SIG-M5 treated with dmso at 0.1 percent for 504 hours (cell line): ENCODE data around the gene FAM20C.

Experiments
- DNase-seq: peaks from one replicate; lab custom pipeline; 2025; ENCODE audit not compliant: unreplicated experiment; lab: John Stamatoyannopoulos, UW

FAM20C gene

GRCh38 chr7:191981-192649 lies at the start of gene FAM20C:
Gene FAM20C, plus strand, starts transcription at chr7:192571. Its CDS starts 629 bp downstream, at chr7:193200.
- DNase-seq, result peak; percentile 78

DNA sequence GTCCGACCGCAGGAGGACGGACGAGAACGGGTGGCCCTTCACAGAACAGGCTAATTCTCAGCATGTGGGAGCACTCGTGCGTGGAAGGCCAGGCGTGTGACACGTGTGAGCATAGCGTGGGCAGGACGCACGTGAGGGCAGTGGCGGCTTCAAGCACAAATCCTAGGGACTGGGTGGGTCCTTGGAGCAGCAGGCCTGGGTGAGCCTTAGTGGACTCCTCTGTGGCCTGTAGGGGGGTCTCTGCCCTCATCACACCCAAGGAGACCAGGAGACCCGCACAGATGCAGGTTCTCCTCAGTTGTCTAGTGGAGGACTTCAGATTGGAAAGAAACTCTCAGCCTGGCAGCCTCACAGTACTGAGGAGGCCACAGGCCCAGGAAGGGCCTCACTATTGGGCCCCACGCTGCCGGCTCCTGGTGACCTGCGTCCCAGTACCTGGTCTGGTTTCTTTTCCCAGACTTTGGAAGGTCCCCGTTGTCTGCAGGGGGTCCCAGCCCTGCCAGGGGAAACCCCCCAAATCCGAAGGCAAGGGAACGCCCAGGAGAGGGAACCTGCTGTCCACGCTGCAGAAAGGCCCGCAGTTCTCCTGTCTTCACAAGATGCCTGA lies 49.1 kb upstream of the FAM20C start:
- DNase-seq, result no peak

DNA sequence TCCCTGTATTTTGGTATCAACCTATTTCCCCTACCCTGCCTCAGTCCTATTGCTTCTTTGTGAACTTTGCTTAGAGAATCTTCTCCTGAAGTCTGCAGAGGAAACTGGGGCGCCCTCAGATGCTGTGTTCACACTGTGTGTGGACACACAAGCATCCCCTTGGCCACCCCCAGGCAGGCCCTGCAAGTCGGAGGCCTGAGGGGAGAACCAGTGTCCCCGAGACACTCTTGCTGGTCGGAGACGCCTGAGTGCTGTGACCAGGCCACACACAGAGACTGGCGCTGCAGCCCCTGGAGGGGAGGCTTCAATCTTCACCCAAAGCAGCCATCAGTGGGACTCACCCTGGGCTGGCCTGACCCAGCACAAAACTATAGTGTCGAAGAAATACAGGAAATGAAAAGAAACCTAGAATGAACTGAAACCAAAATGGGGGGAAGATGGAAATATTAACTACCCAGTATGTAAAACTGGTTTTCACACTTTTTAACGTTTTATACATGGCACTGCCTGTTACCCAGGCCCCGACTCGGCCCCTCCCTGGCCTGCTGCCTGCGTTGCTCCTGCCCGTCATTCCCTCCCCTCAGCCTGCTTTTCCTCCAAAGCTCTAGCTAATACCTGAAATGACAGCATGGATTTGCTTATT lies 48.4 kb upstream of the FAM20C start:
- peak; percentile 13 for DNase-seq

- no peak for DNase-seq
Observed at GRCh38 chr7:144454-144826, 47.9 kb upstream of the FAM20C start.

DNA sequence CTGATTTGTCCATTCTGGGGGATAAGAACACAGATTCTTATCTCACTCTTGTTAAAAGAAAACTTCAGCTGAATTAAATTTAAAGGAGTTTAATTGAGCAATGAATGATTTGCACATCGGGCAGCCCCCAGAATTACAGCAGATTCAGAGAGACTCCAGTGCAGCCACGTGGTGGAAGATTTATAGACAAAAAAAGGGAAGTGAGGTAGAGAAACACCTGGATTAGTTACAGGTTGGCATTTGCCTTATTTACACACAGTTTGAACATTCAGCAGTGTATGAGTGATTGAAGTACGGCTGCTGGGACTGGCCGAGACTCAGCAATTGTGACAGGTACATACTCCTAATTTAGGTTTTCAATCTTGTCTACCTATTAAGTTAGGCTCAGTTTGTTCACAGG lies 46.5 kb upstream of the FAM20C start:
- no peak for DNase-seq

DNA sequence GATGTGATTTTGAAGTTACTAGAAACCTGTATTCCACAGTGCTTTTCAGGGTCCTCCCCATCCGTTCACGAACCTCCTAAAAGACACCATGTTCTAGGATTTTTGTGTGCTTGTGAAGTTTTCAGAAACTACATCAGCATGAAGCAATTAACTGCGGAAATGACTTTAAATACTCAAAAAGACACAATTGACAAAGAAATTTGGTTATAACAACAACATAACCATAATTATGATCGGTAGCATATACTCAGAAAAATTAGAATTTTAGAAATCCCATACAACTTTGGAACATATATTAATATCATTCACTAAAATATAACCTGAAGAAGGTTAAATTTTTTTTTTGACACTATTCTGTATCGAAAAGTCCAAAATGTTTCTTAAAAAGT lies 43.8 kb upstream of the FAM20C start:
- DNase-seq, result no peak

GRCh38 chr7:148932-149790 lies 43.2 kb upstream of the FAM20C start:
- DNase-seq, result peak; percentile 98

- DNase-seq, result peak; percentile 61
Observed at GRCh38 chr7:149791-150636, 42.4 kb upstream of the FAM20C start.

GRCh38 chr7:150811-151221 lies 41.6 kb upstream of the FAM20C start:
- peak; percentile 22 for DNase-seq

DNA sequence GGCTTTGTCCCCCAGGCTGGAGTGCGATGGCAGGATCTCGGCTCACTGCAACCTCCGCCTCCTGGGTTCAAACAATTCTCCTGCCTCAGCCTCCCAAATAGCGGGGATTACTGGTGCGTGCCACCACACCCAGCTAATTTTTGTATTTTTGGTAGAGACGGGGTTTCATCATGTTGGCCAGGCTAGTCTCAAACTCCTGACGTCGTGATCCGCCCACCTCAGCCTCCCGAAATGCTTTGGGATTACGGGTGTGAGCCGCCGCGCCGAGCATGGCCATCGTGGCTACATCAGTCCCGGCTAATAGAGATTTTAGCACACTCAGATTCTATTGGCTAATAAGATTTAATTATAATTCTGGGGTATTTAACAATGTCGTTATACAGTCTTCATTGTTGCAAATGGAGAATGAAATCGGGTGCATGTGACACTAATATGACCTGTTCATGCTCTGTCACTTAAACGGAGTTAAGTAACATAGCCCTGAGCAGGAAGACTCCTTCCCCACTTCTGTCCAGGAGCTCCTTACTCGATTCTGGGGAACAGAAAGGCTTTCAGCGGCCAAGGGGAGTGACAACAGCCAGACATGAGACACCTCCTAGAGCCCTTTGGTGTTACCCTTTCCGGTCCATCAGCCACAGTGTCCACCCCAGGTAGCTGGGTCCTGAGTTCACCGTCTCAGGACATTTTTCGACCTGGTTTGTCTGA lies 40.9 kb upstream of the FAM20C start:
- DNase-seq, result no peak

- DNase-seq, result no peak
Observed at GRCh38 chr7:152702-153391, 39.5 kb upstream of the FAM20C start.

GRCh38 chr7:153604-154003 lies 38.8 kb upstream of the FAM20C start:
- DNase-seq, result no peak

DNA sequence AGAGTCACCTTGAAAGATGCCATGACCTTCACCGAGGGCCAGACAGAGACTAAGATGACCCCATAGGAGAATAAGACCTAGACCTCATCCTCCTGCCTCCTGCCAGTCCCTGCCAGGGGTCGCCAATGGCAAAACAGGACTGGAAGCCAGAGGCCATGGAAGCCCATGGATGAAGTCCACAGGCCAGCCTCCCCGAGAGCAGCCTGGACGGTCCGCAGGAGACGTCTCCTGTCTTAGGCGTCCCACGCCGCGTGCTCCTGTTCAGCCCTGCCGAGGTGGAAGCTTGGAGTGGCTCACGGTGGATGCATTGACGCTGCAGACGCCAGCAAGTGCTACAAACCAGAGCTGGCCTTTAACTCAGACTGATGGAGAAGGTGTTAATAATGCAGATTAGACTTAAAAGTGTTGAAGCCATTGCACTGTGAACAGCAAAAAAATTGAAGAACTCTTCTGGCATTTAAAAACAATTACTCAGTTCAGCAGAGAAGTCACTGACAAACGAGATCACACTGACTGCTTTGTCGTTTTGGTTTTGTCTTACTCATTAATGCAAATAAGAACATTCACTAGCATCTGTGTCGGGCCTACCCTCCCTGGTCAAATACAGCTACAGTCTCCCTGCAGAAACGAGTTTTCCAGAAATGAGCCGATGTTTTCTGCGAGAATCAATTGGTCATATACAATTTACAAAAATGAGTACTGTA lies 38.1 kb upstream of the FAM20C start:
- DNase-seq, result no peak

DNA sequence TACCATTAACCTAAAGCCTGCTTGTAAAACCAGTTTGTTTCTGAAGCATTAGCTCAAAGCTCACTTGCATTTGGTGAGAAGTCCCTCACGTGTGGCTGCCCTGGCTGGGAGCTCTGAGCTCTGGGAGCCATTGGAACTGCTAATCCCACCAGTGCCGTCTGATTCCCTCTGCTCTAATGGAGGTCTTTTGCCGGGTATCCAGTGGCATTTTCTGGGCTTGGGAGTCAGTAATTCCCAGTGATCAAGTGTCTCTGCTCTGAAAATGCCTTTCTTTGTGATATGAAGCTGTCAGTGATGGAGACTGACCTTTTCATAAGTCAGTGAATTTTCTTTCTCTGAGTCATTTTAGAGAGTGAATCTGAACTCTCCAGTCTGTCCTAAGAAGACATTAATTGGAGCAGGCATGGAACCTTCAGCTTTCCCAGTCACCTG lies 36.9 kb upstream of the FAM20C start:
- DNase-seq, result no peak

GRCh38 chr7:156111-157007 lies 36.0 kb upstream of the FAM20C start:
- DNase-seq, result no peak

GRCh38 chr7:157008-157310 lies 35.4 kb upstream of the FAM20C start:
- DNase-seq, result no peak

DNA sequence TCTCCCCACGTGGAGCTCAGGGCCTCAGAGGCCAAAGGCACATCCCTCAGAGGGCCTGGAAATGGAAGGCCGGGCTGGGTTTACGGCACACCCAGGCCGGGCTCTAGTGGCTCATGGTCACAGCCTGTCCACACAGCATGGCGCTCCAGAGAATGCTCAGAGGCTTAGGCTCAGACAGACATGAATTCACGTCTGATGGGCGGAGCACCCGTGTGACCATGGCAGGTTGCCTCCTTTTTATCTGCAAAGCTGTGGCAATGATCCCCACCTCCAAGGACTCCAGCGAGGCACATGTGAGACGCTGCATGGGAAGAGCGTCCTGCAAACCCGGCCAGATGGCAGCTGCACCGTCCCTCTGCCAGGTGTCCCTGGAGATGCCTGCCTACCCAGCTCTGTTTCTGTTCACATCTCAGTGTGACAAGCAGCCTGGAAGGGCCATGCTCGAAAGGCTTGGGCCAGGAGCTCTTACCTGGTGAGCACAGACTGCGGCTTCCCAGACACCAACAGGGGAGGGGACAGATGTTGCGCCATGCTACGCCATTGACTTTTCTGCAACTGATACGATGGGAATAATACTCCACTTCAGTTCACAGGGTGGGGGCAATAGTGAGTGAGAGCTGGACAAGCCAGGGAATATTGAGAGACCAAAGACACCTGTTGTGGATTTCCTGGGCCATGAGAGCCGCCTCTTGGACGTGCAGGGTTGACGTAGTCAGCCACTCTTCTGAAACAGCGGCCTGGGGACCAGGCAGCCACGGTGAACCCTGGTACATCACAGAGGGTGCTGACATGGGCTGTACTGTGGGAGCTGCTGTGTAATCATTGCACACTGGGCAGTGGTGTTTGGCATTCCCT lies 34.4 kb upstream of the FAM20C start:
- DNase-seq, result no peak
